NCI-H526 (cell line): ENCODE measurements around the gene CC2D1A.

Experiments
- DNase-seq, 2 experiments: peaks; one replicate each; lab custom pipeline; 2025; lab: John Stamatoyannopoulos, UW

CC2D1A gene

DNA sequence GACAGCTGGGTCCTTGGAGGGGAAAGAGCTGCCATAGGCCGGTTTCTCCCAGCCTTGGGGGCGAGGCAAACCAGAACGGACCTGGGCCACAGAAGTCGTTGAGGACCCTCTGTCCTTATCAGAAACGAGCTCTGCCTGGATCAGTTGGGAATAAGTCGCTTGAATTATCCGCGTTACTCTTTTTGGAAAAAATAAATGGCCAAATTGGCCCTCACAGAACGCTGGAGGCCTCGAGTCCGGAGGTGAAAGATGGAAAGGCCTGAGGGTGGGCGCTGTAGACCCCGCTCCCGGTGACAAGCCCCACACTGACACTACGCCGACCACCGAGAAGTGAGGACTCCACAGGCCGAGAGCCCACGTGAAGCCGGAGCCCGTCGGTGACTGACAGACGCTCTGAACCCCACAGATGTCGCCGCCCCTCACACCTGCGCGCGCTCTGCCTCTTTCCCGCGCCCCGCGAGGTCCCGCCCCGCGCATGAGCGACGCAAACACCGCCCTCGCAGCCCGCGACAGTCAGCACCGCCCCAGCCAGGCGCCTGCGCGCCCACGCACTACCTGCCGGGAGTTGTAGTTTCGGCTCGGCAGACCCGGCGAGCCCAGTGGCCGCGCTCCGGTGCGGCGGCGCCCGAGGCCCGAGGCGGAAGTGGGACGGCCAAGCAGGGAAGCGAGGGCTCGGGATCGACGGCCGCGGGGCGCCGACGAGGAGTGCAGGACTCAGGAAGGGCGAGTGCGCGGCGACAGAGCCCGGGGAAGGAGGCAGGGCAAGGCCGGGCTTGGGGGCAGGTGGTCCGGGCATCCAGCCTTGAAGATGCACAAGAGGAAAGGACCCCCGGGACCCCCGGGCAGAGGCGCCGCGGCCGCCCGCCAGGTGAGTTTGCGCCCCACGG is at the start of gene CC2D1A, which contains the start of gene BRME1:
Gene CC2D1A (plus strand): TSS at position 568 of the 887 bp plus-strand sequence. CDS start 241 bp downstream, at position 809.
Gene BRME1 (minus strand): TSS at position 484 of the 887 bp plus-strand sequence. CDS start 1,225 bp downstream, outside the sequence.
- DNase-seq, result peak; percentile 60 to 92

DNA sequence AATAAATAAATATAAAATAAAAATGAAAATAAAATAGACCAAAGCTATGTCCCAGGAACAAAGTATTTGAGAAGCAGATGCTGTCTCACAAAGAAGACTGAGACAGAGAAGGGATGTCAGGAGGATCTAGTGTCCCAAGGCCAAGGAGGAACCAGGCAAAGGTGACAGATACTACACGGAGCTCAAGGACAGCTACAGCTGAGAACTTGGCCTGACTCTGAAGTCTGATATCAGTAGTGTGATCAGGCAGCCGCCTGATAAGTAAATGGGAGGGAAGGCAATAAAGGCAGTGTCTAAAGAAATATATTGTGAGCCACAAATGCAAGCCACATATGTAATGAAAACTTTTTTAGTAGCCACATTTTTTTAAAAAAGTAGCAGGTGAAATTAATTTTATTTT is 49.5 kb upstream of the CC2D1A start:
- no peak for DNase-seq

DNA sequence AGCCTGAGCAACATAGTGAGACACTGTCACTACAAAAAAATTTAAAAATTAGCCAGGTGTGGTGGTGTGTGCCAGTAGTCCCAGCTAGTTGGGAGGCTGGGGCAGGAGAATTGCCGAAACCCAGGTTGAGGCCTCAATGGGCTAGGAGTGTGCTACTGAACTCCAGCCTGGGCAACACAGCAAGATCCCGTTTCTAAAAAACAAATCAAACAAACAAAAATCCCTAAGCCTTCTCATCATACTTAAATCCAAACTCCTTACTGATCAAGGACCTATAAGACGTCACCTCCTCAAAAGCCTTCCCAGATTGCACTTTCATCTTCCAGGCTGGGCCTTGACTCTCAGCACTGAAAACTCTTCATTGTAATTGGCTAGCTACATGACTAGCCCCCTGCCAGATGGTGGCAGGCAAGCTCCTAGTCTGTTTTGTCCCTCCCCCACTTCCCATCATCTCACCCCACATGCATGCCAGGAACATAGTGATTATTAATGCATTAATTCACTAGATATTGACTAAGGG is 46.6 kb upstream of the CC2D1A start:
- no peak for DNase-seq

DNA sequence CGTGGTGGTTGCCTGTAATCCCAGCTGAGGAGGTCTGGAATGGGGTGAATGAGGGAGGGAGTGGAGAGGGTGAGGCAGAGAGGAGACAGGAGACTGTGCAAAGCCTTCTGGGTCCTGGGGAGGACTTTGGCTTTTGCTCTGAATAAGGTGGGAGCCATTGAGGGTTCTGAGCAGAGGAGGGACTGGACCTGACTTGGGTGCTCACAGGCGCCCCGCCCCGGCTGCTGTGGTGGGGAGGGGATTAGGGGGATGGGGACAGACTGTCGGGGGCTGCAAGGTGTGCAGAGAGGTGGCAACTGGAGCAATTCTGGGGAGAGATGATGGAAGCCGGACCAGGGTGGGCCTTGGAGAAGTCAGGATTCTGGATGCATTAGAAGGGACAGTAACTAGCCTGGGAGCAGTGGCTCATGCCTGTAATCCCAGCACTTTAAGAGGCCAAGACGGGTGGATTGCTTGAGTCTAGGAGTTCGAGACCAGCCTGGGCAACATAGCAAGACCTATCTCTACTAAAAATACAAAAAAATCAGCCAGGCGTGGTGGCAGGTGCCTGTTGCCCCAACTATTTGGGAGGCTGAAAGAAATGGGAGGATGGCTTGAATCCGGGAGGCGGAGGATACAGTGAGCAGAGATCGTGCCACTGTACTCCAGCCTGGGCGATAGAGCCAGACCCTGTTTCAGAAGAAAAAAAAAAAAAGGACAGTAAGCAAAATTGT is 45.2 kb upstream of the CC2D1A start:
- no peak for DNase-seq

DNA sequence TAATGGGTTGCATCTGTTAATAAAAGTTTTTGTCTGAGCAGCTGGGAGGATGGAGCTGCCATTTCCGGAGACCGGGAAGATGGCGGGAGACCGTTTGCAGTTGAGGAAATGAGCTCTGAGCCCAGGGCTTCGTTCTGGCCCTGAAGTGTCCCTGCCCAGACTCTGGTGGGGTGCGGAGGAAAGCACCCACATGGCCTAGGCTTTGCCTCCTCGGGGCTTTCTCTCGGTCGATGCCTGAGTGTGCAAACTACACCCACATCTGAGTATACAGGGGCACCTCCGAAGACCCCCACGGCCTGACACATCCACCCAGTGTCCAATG is 44.6 kb upstream of the CC2D1A start:
- no peak for DNase-seq

DNA sequence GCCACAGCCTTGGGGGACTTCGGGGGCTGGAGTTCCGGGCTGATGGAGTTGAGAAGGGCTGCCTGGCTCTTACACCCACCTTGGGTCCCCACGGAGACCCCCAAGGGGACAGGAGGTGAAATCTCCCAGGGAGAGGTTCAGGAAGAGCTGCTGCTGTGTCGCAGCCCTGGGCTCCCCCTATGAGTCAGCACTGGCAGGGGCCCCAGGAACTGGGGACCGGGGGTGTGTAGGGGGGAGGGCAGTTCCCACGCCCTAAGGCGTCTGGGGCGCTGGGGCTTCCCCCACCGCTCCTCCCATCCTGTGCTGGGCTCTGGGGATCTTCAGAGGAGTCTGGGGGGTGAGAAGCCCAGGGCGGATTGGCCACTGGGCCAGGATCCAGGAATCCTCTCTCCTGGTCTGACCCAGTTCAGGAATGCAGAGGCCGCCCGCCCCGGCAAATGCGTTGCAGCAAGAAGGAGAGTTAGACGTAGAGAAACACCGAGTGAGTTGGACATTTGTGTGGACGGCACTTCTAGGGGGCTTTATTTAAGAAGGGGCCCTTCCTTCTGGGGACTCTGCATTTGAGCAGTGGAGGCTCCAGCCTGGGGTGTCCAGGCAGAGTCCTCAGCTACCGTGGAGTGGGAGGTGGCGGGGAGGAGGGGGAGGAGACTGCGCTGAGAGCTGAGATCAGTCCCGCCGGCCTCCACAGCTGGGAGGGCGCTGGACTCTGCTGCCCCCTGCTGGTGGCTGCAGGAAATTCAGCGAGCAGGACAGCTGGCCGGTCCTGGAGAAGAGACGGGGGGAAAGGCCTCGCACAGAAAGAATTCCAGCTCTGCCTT is 44.1 kb upstream of the CC2D1A start:
- DNase-seq, result peak in 1 of 2 experiments; percentile 65

DNA sequence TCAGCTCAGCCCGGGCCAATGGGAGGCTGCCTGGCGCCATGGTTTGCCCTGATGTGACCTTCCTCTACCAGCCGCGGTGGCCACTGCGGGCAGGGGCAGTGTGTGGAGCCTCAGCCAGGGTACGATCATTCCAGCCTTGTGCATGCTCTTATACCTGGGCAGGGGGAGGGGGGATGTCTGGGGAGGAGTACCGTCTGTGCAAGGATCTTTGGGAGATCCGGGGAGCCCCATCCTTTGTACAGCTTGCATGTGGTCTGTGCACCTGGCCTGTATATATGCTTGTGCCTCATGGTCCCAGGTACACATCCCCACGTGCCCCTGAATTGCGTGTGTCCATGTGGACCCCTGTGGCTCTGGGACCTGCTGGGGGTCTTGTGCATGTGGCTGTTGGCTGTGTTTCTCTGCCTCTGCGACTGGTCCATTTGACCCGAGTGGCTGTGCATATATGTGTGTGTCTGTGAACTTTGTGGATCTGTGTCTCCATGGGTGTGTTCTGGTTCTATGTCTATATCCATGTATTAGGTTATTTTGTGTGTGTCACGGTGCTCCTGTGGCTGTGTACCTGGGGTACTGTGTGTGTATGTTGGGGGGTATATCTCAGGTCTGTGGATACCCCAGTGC is 41.8 kb upstream of the CC2D1A start:
- DNase-seq, result no peak

DNA sequence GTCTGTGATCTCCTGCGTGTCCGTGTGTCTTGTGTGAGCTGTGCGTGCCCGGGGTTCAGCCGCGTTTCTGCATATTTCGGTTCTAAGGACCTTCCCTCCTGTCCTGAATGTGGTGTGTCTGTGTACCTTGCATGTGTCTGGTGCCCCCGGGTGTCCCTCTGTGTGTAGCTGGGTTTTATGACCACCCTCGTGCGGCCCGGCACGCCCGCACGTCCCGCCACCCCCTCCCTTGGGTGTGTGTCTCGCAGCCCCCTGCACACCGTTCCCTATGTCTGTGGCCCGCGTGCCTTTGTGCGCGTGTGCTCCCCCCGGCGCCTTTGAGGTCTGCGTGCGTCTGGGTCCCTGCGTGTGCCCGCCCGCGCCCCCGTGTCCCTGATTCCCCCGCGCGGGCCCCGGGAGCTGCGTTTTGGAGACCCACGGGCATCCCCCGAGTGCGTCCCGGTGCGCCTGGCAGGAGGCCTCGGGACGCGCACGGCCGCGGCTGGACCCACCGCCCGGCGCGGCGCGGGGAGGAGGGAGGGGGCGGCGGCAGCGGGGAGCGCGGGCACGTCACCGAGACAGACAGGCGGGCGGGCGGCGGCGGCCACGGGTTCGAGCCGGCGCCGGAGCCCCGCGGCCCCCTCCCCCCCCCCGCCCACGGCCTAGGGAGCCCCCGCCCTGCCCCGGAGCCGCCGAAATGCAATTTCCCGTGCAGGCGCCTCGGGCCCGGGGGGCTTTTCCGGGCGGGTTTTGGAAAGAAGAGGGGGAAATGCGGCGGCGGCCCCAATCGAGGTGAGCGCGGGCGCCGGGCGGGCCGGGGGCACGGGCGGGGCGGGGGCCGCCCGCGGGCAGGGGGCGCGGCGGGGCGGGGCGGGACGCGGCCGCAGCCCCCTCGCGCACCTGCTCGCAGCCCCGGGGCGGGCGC is 41.1 kb upstream of the CC2D1A start:
- no peak for DNase-seq

DNA sequence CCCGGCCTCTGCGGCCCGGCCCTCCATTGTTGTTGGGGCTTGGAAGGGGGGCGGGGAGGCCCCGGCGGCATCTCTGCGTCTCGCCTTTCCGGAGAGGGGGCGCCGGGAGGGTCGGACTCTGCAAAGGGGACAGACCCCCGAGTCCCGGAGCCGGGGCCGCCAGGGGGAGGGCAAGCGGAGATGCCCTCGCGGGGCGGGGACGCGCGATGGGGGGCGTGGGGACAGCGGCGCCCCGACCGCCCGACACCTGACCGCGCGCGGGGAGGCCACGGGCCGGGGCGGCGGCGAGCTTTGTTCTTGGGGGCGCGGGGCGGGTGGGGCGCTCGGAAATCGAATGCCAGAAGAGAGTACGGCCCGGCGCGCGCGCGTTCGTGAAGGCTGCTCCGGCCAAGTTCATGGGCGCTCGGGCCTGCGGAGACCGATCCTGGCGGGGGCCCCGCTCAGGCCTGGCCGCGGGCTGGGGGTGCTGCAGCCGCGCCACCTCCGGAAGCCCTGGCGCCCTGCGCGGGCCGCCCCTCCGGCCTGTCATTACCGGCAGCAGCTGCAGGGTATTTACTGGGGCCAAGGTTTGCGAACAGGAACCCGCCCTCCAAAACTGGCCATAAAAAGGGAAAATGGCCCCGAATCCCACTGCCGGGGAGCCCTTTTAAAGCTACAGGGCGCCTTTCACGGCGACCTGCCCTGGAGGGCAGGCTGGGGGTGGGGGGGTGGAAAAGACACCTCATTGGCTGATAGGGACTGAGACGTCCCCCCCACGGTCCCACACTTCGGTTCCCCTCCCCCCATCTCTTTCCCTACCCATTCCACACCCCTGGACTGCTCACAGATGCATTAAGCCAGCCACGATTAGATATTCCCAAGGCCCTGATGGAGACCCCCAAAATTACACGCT is 40.2 kb upstream of the CC2D1A start:
- DNase-seq, result no peak

DNA sequence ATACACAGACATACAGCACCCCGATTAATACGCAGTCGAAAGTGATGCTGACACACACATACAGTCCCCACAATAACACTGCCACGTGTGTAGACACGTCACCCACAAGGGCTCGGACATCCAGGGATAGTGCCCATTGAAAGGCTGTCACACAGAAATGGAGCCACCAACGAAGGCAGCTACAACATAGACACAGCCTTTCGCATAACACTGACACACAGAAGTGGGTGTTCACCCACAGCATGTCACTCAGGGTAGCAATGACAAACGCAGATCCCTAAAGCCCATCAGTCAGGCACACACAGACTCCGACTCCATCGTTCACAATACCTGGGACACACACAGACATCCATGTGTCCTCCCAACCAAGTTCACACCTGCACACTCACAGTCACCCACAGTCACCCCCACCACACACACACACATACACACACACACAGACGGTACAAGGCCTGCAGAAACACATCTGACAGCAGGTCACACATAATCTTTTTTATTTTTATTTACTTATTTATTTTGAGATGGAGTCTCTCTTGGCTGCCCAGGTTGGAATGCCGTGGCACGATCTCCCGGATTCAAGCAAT is 39.4 kb upstream of the CC2D1A start:
- no peak for DNase-seq

DNA sequence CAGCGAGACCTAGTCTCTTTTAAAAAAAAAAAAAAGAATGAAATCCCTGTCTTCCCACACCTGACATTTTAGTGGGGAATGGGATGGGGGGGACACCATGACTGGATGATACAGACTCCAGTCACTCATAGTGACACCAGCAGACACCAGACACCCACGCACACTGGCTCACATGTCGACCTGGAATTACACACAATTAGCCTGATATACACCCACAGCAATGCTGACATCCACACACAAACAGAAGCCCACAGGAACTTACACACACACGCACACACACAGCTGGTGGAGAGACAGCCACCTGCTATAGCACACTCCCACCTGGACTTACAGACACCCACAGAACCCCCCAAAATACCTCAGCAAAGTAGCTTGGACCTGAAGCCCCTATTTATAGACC is 37.3 kb upstream of the CC2D1A start:
- DNase-seq, result no peak

DNA sequence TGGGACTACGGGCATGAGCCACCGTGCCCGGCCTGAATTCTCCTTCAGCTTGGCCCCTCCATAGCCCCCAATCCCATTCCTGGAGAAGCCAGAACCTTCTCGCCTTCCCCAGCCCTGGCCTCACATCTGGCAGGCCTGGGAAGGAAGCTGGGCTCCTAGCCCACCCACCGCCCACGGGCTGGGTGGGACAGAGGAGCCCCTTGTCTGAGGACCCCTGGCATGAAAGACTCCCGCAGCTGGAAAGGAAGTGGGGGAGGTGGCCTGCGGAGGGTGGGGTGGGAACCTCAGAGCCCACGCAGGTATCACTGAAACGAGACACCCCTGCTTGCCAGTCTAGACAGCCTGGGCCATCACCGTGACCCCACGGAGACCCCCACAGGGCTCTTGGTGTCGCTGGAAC is 36.7 kb upstream of the CC2D1A start:
- DNase-seq, result no peak

DNA sequence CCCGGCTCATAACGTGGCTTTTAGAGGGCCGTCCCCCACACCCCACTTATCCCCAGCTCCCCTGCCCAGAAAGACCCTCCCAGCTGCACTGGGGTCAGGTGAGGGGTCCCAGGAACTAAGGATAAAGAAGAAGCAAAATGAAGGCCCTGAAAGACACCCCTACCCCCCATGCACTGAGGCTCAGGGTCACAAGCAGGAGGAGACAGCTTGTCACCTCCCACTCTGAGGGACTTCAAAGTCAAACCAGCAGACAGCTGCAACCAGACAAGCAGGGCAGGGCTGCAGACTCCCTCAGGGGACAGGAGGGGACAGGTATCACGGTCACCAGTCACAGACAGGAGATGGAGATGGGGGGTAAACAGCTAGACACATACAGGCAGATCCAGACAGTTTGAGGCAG is 35.1 kb upstream of the CC2D1A start:
- DNase-seq, result no peak

DNA sequence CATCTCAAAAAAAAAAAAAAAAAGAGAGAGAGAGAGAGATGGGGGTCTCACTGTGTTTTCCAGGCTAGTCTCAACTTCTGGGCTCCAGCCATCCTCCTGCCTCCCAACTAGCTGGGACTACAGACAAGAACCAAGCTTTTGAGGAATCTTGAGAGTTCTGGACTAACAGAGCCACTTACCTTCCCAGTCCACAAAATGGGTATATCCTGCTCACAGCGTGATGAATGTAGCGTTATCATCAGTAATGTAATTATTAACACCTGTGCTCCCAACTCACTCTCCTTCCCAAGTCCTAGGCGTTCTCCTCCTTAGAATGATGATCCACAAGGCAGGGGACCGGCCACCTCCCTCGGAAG is 33.7 kb upstream of the CC2D1A start:
- no peak for DNase-seq

DNA sequence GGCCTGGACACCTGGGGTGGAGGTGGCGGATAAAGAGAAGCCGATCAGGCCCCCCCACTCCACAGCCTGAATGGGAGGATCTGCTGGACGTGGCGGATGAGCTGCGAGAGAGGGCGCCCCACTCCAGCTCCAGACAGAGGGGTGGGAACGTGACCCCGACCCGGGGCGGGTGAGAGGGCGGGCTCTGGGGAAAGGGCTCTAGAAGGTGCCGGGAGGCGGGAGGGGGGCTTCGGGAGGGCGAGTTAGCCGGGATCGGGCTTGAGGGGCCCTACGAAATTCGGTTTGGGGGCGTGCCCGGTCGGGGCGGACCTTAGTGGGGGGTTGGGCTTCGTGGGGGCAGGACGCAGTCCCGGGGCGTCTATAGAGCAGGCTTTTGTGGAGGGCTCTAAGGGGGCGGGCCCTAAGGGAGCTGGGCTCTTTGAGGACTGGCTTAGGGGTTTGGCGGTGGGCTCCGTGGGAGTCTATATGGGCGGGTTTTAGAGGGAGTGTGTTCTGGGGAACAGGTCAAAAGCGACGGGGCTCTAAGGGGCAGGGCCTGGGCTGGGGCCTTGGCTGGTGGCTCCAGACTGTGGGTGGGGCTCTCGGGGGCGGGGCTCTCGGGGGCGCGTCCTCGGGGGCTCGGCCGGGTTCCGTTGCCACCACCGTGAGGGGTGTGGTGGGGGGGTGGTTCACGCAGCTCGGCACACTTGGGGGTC is 33.2 kb upstream of the CC2D1A start:
- DNase-seq, result no peak

DNA sequence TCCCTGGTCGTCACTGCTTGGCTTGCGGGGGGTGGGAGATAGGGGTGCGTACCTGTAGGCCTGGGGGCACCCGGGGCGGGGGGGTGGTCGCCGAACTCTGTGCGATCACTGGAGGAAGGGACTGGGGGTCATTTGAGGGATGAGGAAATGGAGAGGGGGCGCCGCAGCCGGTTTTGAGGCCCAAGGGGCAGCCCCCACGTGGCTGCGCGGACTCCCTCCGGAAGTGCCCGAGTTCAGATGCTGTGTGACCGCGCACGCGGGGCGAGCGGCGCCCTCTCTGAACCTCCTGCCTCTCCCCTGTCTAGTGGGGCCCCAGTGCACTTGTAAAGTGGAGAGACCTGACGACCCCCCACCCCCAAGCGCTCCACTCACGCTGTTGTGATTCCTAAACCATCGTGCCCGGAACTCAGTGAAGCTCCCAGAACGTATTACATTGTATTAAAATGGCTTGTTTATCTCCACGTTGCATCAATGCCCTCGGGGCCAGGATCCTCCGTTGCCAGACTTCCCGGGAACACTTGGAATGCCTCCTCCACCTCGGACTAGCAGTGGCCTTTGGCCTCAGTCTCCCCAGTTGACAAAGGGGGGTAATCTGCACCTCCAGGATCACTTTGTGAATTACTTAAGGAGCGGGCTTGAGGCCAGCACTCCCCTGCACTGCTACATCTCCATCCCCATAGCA is 32.0 kb upstream of the CC2D1A start:
- DNase-seq, result no peak

DNA sequence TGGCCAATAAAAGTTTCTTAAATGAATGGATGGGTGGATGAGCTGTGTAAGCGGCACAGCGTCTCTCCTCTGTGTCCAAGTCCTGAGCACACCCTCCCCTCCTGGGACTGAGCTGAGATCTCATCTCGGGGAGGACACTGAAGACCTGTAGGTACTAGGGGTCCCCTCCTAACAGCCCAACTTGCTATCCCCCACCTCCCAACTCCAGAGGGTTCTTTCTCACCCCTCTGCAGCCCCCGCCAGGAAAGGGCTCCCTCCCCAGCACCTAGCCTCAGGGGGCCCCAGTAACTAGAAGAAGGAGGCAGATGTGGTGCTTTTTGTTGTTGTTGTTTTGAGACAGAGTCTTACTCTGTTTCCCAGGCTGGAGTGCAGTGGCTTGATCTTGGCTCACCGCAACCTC is 30.2 kb upstream of the CC2D1A start:
- no peak for DNase-seq

DNA sequence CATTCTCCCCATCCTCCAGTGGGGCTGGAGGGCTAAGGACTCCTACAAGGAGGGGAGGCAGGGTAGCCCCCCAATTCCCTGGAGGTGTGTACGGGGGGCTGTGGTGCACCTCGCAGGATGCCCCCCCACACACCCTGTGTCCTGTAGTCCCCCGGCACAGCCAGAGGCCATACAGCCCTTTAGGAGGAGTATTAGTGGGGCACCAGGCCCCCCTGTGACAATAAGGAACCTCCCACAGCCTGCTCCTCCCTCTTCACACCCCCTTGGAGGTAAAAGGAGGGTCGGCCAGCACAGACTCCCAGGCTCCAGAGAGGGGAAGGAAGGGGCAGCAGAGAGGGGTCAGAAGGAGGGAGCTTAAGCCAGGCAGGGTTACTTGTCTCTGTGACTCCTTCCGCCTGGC is 29.2 kb upstream of the CC2D1A start, which contains the start of gene NANOS3:
Gene NANOS3 (plus strand): TSS at position 301 of the 400 bp plus-strand sequence. CDS start 115 bp downstream, outside the sequence.
- DNase-seq, result no peak
